Pancreas (tissue), 10 donors: ENCODE data around the gene ITGA5. TPM values are rescaled to one million over a fixed set of nuclear protein-coding genes. Genes with fewer than 3 reads are reported as not detected.
"Not testable (repeated sequence)": the region's sequence is repeated elsewhere in the genome, so short reads cannot be mapped to it uniquely, and the experiment has no call there.

Experiments
- ATAC-seq, 4 donors: fragments of 200-7000 bp; cut with Tn5 transposase; one replicate each; pipeline versions ENCODE4 v1.8.0 to v1.9.1; 2020; ENCODE audit warnings: mild to moderate bottlenecking in 4 of 4, moderate library complexity in 4 of 4
- DNase-seq, 6 donors: peaks; one replicate each; pipeline ENCODE4 v3.0.0-alpha.2; 2020
- FAIRE-seq: peaks from 2 replicates; lab custom pipeline; 2012; peaks lifted over from hg19 to GRCh38; lab: Jason Lieb, UNC
- H3K27ac ChIP-seq, 4 donors: fragments of 200-600 bp; sonication (generic); 1 replicate in 3 of 4; 2 replicates in 1 of 4; pipeline versions ENCODE4 v1.5.0 to v1.8.0; 2020
- H3K27me3 ChIP-seq, 4 donors: fragments of 200-600 bp; one replicate each; pipeline ENCODE4 v1.8.0; 2021
- H3K36me3 ChIP-seq, 3 donors: fragments of 200-600 bp; sonication (generic) in 1 of 3; one replicate each; pipeline versions ENCODE4 v1.5.0 to v1.8.0; 2020 to 2021
- H3K4me1 ChIP-seq, 3 donors: fragments of 200-600 bp; one replicate each; pipeline ENCODE4 v1.8.0; 2021
- H3K4me3 ChIP-seq, 4 donors: fragments of 200-600 bp; sonication (generic) in 2 of 4; one replicate each; pipeline versions ENCODE4 v1.5.0 to v1.8.0; 2020 to 2021
- H3K9me3 ChIP-seq, 4 donors: fragments of 200-600 bp; one replicate each; pipeline ENCODE4 v1.8.0; 2021
- WGBS, 2 donors: extraction: QIAGEN DNeasy Blood & Tissue Kit; methylation state at CpG; one replicate each; pipeline ENCODE4 v1.1.7; 2013; 5-methylcytosine and 5-hydroxymethylcytosine counted together
- intact Hi-C, 3 donors: fragments of 100-400 bp; cut with DNase I; formaldehyde crosslinking; loops; one replicate each; pipeline versions ENCODE4 v1.11.1 to v1.14.2; 2022
- polyA plus RNA-seq, 2 donors: library from polyadenylated mRNA; stranded (reverse); fragments of 200-250 nt; gene quantifications; one replicate each; pipeline ENCODE4 v1.2.3, GENCODE V29; 2013
- total RNA-seq, 6 donors: library from RNA; stranded (reverse); fragmentation: NEBNext Ultra II Directional in 4 of 6; extraction: Animal tissue kit (Norgen Biotek cat#: 25700) in 4 of 6; gene quantifications; one replicate each; pipeline versions ENCODE4 v1.2.1 to v1.2.4, GENCODE V29; 2021 to 2023
- TF ChIP-seq, protein P1 (sequence below), 4 donors: fragments of 200-600 bp; sonication (generic) in 3 of 4; IDR thresholded peaks; one replicate each; pipeline versions ENCODE4 v1.5.0 to v1.8.0; 2021; ENCODE audit warnings: antibody characterized with exemption in 4 of 4
- donor health status: healthy with polysubstance abuse.
- donor health status: DM: no; HTN: no; CAD: no; lungs with moderate emphysema.
- donor health status: DM: no; HTN: no; CAD: no.
- donor health status: control.
- donor health status: control.
- donor health status: Bipolar disorder and iron deficiency.
- donor health status: DM: yes; HTN: yes; CAD: no.
- donor health status: DM: no; HTN: no; CAD: no.
- donor health status: DM: no; HTN: no; CAD: no.
- donor health status: DM: yes; HTN: yes; CAD: no.

The ITGA5 gene
- total and polyA plus RNA-seq, 8 donors, result 9.5 to 32.2 (median 17.5) TPM

DNA sequence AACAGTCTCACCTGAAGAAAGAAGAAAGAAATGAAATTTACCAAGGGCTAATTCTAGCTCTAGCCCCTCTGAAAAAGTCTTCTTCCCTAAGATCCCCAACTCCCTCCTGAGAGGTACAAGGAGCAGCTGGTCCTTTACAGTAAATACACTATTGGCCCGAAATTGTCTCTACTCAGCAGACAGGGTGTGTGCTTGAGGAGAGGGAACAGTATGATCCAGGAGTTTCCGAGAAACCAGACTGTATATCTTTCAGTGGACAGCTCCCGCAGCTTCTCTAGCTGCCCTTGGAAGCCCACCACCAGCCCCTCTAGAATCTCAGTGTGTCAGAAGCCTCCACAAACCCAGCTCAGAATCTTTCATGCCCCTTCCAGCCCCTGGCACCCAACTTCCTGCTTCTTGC lies 62.8 kb downstream of the ITGA5 start:
- intact Hi-C loops, result loop anchor here in 1 of 3 donors (10.0 kb wide), 1 partner anchor 51 kb away; the partner anchor contains the start of gene NFE2
- TF ChIP-seq, protein P1, sequence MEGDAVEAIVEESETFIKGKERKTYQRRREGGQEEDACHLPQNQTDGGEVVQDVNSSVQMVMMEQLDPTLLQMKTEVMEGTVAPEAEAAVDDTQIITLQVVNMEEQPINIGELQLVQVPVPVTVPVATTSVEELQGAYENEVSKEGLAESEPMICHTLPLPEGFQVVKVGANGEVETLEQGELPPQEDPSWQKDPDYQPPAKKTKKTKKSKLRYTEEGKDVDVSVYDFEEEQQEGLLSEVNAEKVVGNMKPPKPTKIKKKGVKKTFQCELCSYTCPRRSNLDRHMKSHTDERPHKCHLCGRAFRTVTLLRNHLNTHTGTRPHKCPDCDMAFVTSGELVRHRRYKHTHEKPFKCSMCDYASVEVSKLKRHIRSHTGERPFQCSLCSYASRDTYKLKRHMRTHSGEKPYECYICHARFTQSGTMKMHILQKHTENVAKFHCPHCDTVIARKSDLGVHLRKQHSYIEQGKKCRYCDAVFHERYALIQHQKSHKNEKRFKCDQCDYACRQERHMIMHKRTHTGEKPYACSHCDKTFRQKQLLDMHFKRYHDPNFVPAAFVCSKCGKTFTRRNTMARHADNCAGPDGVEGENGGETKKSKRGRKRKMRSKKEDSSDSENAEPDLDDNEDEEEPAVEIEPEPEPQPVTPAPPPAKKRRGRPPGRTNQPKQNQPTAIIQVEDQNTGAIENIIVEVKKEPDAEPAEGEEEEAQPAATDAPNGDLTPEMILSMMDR (IDR thresholded peaks at IDR 0.05), result no peak
- peak overlapping the region in 2 of 4 donors; percentile 7 to 53 for H3K27ac ChIP-seq

GRCh38 chr12:54355104-54355815 lies 63.8 kb downstream of the ITGA5 start:
- intact Hi-C loops, result loop anchor here in 1 of 3 donors (10.0 kb wide), 1 partner anchor 50 kb away; the partner anchor contains the start of gene NFE2
- ATAC-seq (no peak), DNase-seq (no peak), FAIRE-seq (no peak)
- Histone ChIP-seq H3K27me3 (no peaks in the 10 kb centered on the region), H3K27ac (peak overlapping the region in 2 of 4 donors; percentile 9 to 83), H3K4me1 (peaks cover 11 to 32% (median 15%) of the 10 kb centered on the region in 3 donors), H3K9me3 (no peaks in the 10 kb centered on the region), H3K4me3 (no peak overlapping the region), H3K36me3 (peaks cover 0 to 9% (median 2%) of the 10 kb centered on the region in 3 donors)
- TF ChIP-seq, protein P1 (IDR thresholded peaks at IDR 0.05), result no peak
- 74 to 75% methylated on average over 6 of the region's 6 CpGs for WGBS, 2 donors

More for the DNA sequence above, 62.8 kb downstream of the ITGA5 start:
- no peak for DNase-seq
- H3K9me3 ChIP-seq, result no peaks in the 10 kb centered on the region
- no peak for ATAC-seq
- FAIRE-seq, result no peak
- 56 to 57% methylated on average over 3 of the region's 3 CpGs for WGBS, 2 donors
- no peaks in the 10 kb centered on the region for H3K27me3 ChIP-seq
- H3K4me1 ChIP-seq, result peaks cover 11 to 35% (median 15%) of the 10 kb centered on the region in 3 donors
- H3K4me3 ChIP-seq, result no peak overlapping the region
- H3K36me3 ChIP-seq, result no peaks in the 10 kb centered on the region

- not testable (repeated sequence) for H3K9me3 ChIP-seq, ATAC-seq, FAIRE-seq, H3K27me3 ChIP-seq, DNase-seq
- Histone ChIP-seq H3K4me3 (peak overlapping the region in 1 of 4 donors; percentile 7), H3K36me3 (peaks cover 0 to 19% (median 12%) of the 10 kb centered on the region in 3 donors), H3K4me1 (peaks cover 11 to 32% (median 15%) of the 10 kb centered on the region in 3 donors), H3K27ac (peak overlapping the region; percentile 58 to 85 (median 74))
- intact Hi-C loops, result loop anchor here in 1 of 3 donors (10.0 kb wide), 1 partner anchor 49 kb away; the partner anchor contains the start of gene NFE2
- 73 to 82% methylated on average over 7 of the region's 7 CpGs for WGBS, 2 donors
Observed at GRCh38 chr12:54354271-54354670, 64.8 kb downstream of the ITGA5 start.

- ATAC-seq (peak; percentile 78 to 85 (median 80)), DNase-seq (peak; percentile 58 to 83 (median 69)), FAIRE-seq (no peak)
- Histone ChIP-seq H3K4me1 (peaks cover 11 to 32% (median 15%) of the 10 kb centered on the region in 3 donors), H3K36me3 (peaks cover 0 to 29% (median 23%) of the 10 kb centered on the region in 3 donors), H3K27ac (peak overlapping the region; percentile 58 to 85 (median 74)), H3K4me3 (no peak overlapping the region), H3K9me3 (no peaks in the 10 kb centered on the region), H3K27me3 (no peaks in the 10 kb centered on the region)
- TF ChIP-seq, protein P1 (IDR thresholded peaks at IDR 0.05), result no peak
- intact Hi-C loops, result loop anchor here in 1 of 3 donors (10.0 kb wide), 1 partner anchor 48 kb away; the partner anchor contains the start of gene NFE2
- 0 to 25% methylated on average over 1 of the region's 1 CpG for WGBS, 2 donors
Observed at GRCh38 chr12:54352891-54353874, 65.9 kb downstream of the ITGA5 start.
